Heart left ventricle (tissue), 16 donors: ENCODE measurements around the gene ZNF865. TPM values are rescaled to one million over a fixed set of nuclear protein-coding genes. Genes with fewer than 3 reads are reported as not detected.
A peak's percentile ranks its signal among the peaks of the same experiment; 100 is the strongest.

Experiments used
- ATAC-seq, 4 donors: fragments of 200-7000 bp; cut with Tn5 transposase; one replicate each; pipeline ENCODE4 v1.9.1; 2020 to 2022; ENCODE audit warnings: moderate library complexity in 4 of 4, mild to moderate bottlenecking in 3 of 4, moderate number of reproducible peaks in 1 of 4
- DNase-seq, 5 donors: peaks; one replicate each; pipeline ENCODE4 v3.0.0-alpha.2; 2020
- H3K27ac ChIP-seq, 12 donors: fragments of 200-600 bp; sonication (generic) in 4 of 12; one replicate each; pipeline versions ENCODE4 v1.5.0 to v1.8.0; 2016 to 2022; ENCODE audit warnings: mild to moderate bottlenecking in 2 of 12
- H3K27me3 ChIP-seq, 9 donors: fragments of 200-600 bp; sonication (generic) in 2 of 9; one replicate each; pipeline versions ENCODE4 v1.5.1 to v1.8.0; 2016 to 2022; ENCODE audit warnings: mild to moderate bottlenecking in 3 of 9
- H3K36me3 ChIP-seq, 9 donors: fragments of 200-600 bp; sonication (generic) in 2 of 9; one replicate each; pipeline versions ENCODE4 v1.5.0 to v1.8.0; 2018 to 2022; ENCODE audit warnings: mild to moderate bottlenecking in 2 of 9
- H3K4me1 ChIP-seq, 12 donors: fragments of 200-600 bp; sonication (generic) in 4 of 12; one replicate each; pipeline versions ENCODE4 v1.5.0 to v1.8.0; 2016 to 2022; ENCODE audit warnings: mild to moderate bottlenecking in 3 of 12
- H3K4me3 ChIP-seq, 12 donors: fragments of 200-600 bp; sonication (generic) in 4 of 12; one replicate each; pipeline versions ENCODE4 v1.5.0 to v1.8.0; 2017 to 2022; ENCODE audit warnings: mild to moderate bottlenecking in 9 of 12, moderate library complexity in 4 of 12
- H3K9me3 ChIP-seq, 12 donors: fragments of 200-600 bp; sonication (generic) in 4 of 12; one replicate each; pipeline versions ENCODE4 v1.5.0 to v1.8.0; 2016 to 2022; ENCODE audit warnings: mild to moderate bottlenecking in 1 of 12
- CTCF ChIP-seq, 12 donors: fragments of 200-600 bp; sonication (generic) in 4 of 12; IDR thresholded peaks; one replicate each; pipeline versions ENCODE4 v1.5.0 to v1.8.0; 2018 to 2022; ENCODE audit warnings: antibody characterized with exemption in 12 of 12, mild to moderate bottlenecking in 5 of 12
- POLR2A ChIP-seq, 2 donors: fragments of 450-650 bp; IDR thresholded peaks; one replicate each; pipeline ENCODE4 v1.6.1; 2017; ENCODE audit warnings: antibody characterized with exemption in 2 of 2, mild to moderate bottlenecking in 2 of 2, moderate library complexity in 2 of 2
- WGBS, 4 donors: extraction: QIAGEN DNeasy Blood & Tissue Kit in 2 of 4; methylation state at CpG; one replicate each; pipeline versions ENCODE4 v1.1.5 to v1.1.7; 2013 to 2018; 5-methylcytosine and 5-hydroxymethylcytosine counted together
- intact Hi-C, 10 donors: fragments of 100-400 bp; cut with DNase I; formaldehyde crosslinking; loops; one replicate each; pipeline versions ENCODE4 v1.11.1 to v1.14.2; 2022
- polyA plus RNA-seq, 2 donors: library from polyadenylated mRNA; stranded (reverse); fragments of 200-250 nt; gene quantifications; one replicate each; pipeline ENCODE4 v1.2.3, GENCODE V29; 2013
- total RNA-seq, 9 donors: library from RNA; depleted of rRNA in 2 of 9; stranded (reverse); fragments of >200 nt in 2 of 9; fragmentation: NEBNext Ultra II Directional in 3 of 9; extraction: Animal tissue kit (Norgen Biotek cat#: 25700) in 3 of 9; gene quantifications; one replicate each; pipeline versions ENCODE4 v1.1.0 to v1.2.4, GENCODE V29; 2016 to 2023
- donor health status: ischemic (EF 13 %, LVEDD 7.1; RV severe dilation, severe dysfunction).
- donor health status: healthy with polysubstance abuse.
- donor health status: DM: no; HTN: yes; CAD: no.
- donor health status: DM: no; HTN: no; CAD: no.
- donor health status: ischemic (EF 25% LVEDD 6.9; RV normal size, moderate dysfunction).
- donor health status: ischemic (EF 25% LVEDD 5.7; RV mildly dilated, moderate dysfunction).
- donor health status: healthy.
- donor health status: DM: yes; HTN: yes; CAD: no.
- donor health status: ischemic (EF 35%, LVEDD 5.7; RV mildly dilated, moderate dysfunction).
- donor health status: nonischemic (EF 11% LVEDD 7.7; RV severe dilation, severe dysfunction).
- donor health status: DM: yes; HTN: yes; CAD: no.
- donor health status: PGD.
- donor health status: ischemic (EF 29% LVEDD 5.4; RV normal size, mild dysfunction).
- donor health status: nonischemic (EF 23%, LVEDD 6.1; RV moderate dilation, normal function).

ZNF865 gene
- total and polyA plus RNA-seq, 11 donors = 11.4 to 24.3 (median 14.2) TPM

- DNase-seq = peak in 1 of 5 donors; percentile 57
- TF ChIP-seq POLR2A (IDR thresholded peaks at IDR 0.05) = no peak
- no peak for TF ChIP-seq CTCF (IDR thresholded peaks at IDR 0.05)
- Histone ChIP-seq H3K27me3 (no peaks in the 10 kb centered on the region), H3K4me3 (no peak overlapping the region), H3K9me3 (no peaks in the 10 kb centered on the region), H3K36me3 (peaks cover 0 to 55% (median 42%) of the 10 kb centered on the region in 9 donors), H3K4me1 (peaks cover 0 to 31% (median 22%) of the 10 kb centered on the region in 12 donors), H3K27ac (no peak overlapping the region)
- WGBS, 4 donors = 93 to 95% (median 94%) methylated on average over 50 to 75 of the region's 75 CpGs
- intact Hi-C loops = no loop called here
- no peak for ATAC-seq
These were observed 8.7 kb downstream of the ZNF865 start for GRCh38 chr19:55613930-55614710.

- H3K4me3 ChIP-seq = no peak overlapping the region
- intact Hi-C loops = no loop called here
- DNase-seq = peak in 1 of 5 donors; percentile 56
- ATAC-seq = no peak
- H3K4me1 ChIP-seq = peaks cover 0 to 37% (median 22%) of the 10 kb centered on the region in 12 donors
- H3K36me3 ChIP-seq = peaks cover 0 to 48% (median 34%) of the 10 kb centered on the region in 9 donors
- H3K27me3 ChIP-seq = no peaks in the 10 kb centered on the region
- no peaks in the 10 kb centered on the region for H3K9me3 ChIP-seq
- H3K27ac ChIP-seq = no peak overlapping the region
- TF ChIP-seq POLR2A (IDR thresholded peaks at IDR 0.05) = no peak
- TF ChIP-seq CTCF (IDR thresholded peaks at IDR 0.05) = no peak
- 93 to 98% (median 97%) methylated on average over 67 to 98 of the region's 98 CpGs for WGBS, 4 donors
These were observed 9.5 kb downstream of the ZNF865 start for GRCh38 chr19:55614711-55615542.

GRCh38 chr19:55615543-55616394 is 10.3 kb downstream of the ZNF865 start:
- TF ChIP-seq CTCF (IDR thresholded peaks at IDR 0.05) (no peak), POLR2A (IDR thresholded peaks at IDR 0.05) (no peak)
- Histone ChIP-seq H3K4me3 (no peak overlapping the region), H3K9me3 (no peaks in the 10 kb centered on the region), H3K4me1 (peaks cover 0 to 40% (median 18%) of the 10 kb centered on the region in 12 donors), H3K36me3 (peaks cover 0 to 48% (median 33%) of the 10 kb centered on the region in 9 donors), H3K27ac (no peak overlapping the region), H3K27me3 (no peaks in the 10 kb centered on the region)
- intact Hi-C loops = no loop called here
- DNase-seq (peak in 1 of 5 donors; percentile 62), ATAC-seq (no peak)
- 96 to 98% (median 97%) methylated on average over 48 to 88 of the region's 88 CpGs for WGBS, 4 donors
